H1 (cell line): ENCODE measurements around the gene ZDHHC8. TPM values are rescaled to one million over a fixed set of nuclear protein-coding genes. Genes with fewer than 3 reads are reported as not detected.

Experiments
- CTCF ChIA-PET: fragments of 300-600 bp; sonication (Branson Sonifier 250); formaldehyde crosslinking; loops from one replicate; lab custom pipeline; 2021; ENCODE audit not compliant: partially characterized antibody; lab: Charles Lee
- POLR2A ChIA-PET: fragments of 300-600 bp; sonication (Branson Sonifier 250); formaldehyde crosslinking; loops from one replicate; lab custom pipeline; 2021; ENCODE audit warnings: inconsistent platforms; ENCODE audit not compliant: partially characterized antibody; lab: Charles Lee
- DNase-seq, 2 experiments: peaks; one replicate each; pipeline versions ENCODE4 v3.0.0 to v3.0.0-alpha.2; 2010 to 2022; ENCODE audit warnings: low spot score in 2 of 2, low read depth in 1 of 2, mixed read lengths in 1 of 2
- FAIRE-seq: peaks from 2 replicates; lab custom pipeline; 2011; peaks lifted over from hg19 to GRCh38; lab: Jason Lieb, UNC
- H2AFZ ChIP-seq: 2 replicates; pipeline ENCODE4 v1.8.1; 2012; ENCODE audit warnings: low read length, inconsistent platforms
- H2AK5ac ChIP-seq: 2 replicates; pipeline ENCODE4 v1.6.1; 2013; ENCODE audit warnings: low read depth, low read length
- H2BK120ac ChIP-seq: replicated peaks from 2 replicates; pipeline ENCODE3; 2013; ENCODE audit warnings: low read depth, low read length, inconsistent platforms
- H2BK12ac ChIP-seq: 2 replicates; pipeline ENCODE4 v1.6.1; 2013; ENCODE audit warnings: low read depth, low read length
- H2BK15ac ChIP-seq: 2 replicates; pipeline ENCODE4 v1.6.1; 2013; ENCODE audit warnings: low read length
- H2BK20ac ChIP-seq: 2 replicates; pipeline ENCODE4 v1.6.1; 2013; ENCODE audit warnings: low read length
- H2BK5ac ChIP-seq: 2 replicates; pipeline ENCODE4 v1.6.1; 2013; ENCODE audit warnings: low read depth, low read length
- H3K14ac ChIP-seq: 2 replicates; pipeline ENCODE4 v1.6.1; 2013; ENCODE audit warnings: inconsistent platforms; ENCODE audit not compliant: insufficient read length
- H3K18ac ChIP-seq: 2 replicates; pipeline ENCODE4 v1.6.1; 2013; ENCODE audit warnings: low read length; ENCODE audit errors: extremely low read depth
- H3K23ac ChIP-seq: 2 replicates; pipeline ENCODE4 v1.6.1; 2013; ENCODE audit warnings: inconsistent platforms; ENCODE audit not compliant: insufficient read length
- H3K23me2 ChIP-seq: 2 replicates; pipeline ENCODE4 v1.6.1; 2013; ENCODE audit warnings: low read depth, low read length
- H3K27ac ChIP-seq: 2 replicates; pipeline ENCODE4 v1.6.1; 2011; ENCODE audit warnings: low read depth, low read length, inconsistent platforms
- H3K27me3 ChIP-seq, 4 experiments: replicated peaks in 1 of 4; 1 replicate in 1 of 4; 2 replicates in 3 of 4; pipeline versions ENCODE4 v1.6.1 to v1.8.1; 2011 to 2013; ENCODE audit warnings: low read length in 3 of 4, mild to moderate bottlenecking in 3 of 4, inconsistent platforms in 2 of 4, mixed read lengths in 2 of 4, moderate library complexity in 1 of 4; ENCODE audit not compliant: control insufficient read depth in 3 of 4, insufficient read depth in 3 of 4; ENCODE audit errors: extremely low read depth in 1 of 4
- H3K36me3 ChIP-seq, 4 experiments: 2 replicates each; pipeline versions ENCODE4 v1.6.1 to v1.8.1; 2011 to 2013; ENCODE audit warnings: mild to moderate bottlenecking in 4 of 4, low read length in 3 of 4, moderate library complexity in 2 of 4, control low read depth in 1 of 4, inconsistent platforms in 1 of 4; ENCODE audit not compliant: insufficient read depth in 4 of 4, control insufficient read depth in 2 of 4
- H3K4ac ChIP-seq: replicated peaks from 2 replicates; pipeline ENCODE3; 2013; ENCODE audit warnings: low read length, low read depth, mixed read lengths, inconsistent platforms; ENCODE audit not compliant: insufficient read length
- H3K4me1 ChIP-seq, 4 experiments: replicated peaks in 1 of 4; 1 replicate in 1 of 4; 2 replicates in 3 of 4; pipeline versions ENCODE4 v1.6.1 to v1.8.1; 2011 to 2013; ENCODE audit warnings: low read length in 3 of 4, inconsistent platforms in 2 of 4, mixed read lengths in 1 of 4; ENCODE audit not compliant: insufficient read depth in 4 of 4, control insufficient read depth in 3 of 4
- H3K4me2 ChIP-seq, 2 experiments: 2 replicates each; pipeline versions ENCODE4 v1.6.1 to v1.8.1; 2011 to 2013; ENCODE audit warnings: low read depth in 2 of 2, low read length in 2 of 2, control low read depth in 1 of 2, inconsistent platforms in 1 of 2, mild to moderate bottlenecking in 1 of 2; ENCODE audit not compliant: insufficient read depth in 1 of 2
- H3K4me3 ChIP-seq, 4 experiments: fragments of 200-600, 300-600 bp in 1 of 4; sonication (generic), shearing (Covaris generic), sonication (Bioruptor Twin) in 1 of 4; 2 replicates each; pipeline versions ENCODE4 v1.5.1 to v1.8.1; 2011 to 2016; ENCODE audit warnings: low read length in 4 of 4, low read depth in 3 of 4, control low read depth in 2 of 4, inconsistent platforms in 2 of 4, mild to moderate bottlenecking in 2 of 4, mixed read lengths in 1 of 4, moderate library complexity in 1 of 4; ENCODE audit not compliant: insufficient read depth in 2 of 4; ENCODE audit errors: extremely low read depth in 1 of 4
- H3K56ac ChIP-seq: replicated peaks from 2 replicates; pipeline ENCODE3; 2013; ENCODE audit warnings: low read depth, mild to moderate bottlenecking, mixed read lengths, low read length, inconsistent platforms; ENCODE audit not compliant: insufficient read length
- H3K79me1 ChIP-seq: 2 replicates; pipeline ENCODE4 v1.6.1; 2013; ENCODE audit warnings: low read depth, low read length, control low read depth
- H3K79me2 ChIP-seq, 2 experiments: 2 replicates each; pipeline versions ENCODE4 v1.6.1 to v1.8.1; 2012 to 2013; ENCODE audit warnings: low read length in 2 of 2, mild to moderate bottlenecking in 2 of 2, inconsistent platforms in 1 of 2; ENCODE audit not compliant: insufficient read depth in 2 of 2, control insufficient read depth in 1 of 2
- H3K9ac ChIP-seq, 4 experiments: replicated peaks in 1 of 4; 1 replicate in 1 of 4; 2 replicates in 3 of 4; pipeline versions ENCODE4 v1.6.1 to v1.8.1; 2011 to 2013; ENCODE audit warnings: low read depth in 3 of 4, low read length in 3 of 4, control low read depth in 2 of 4, mild to moderate bottlenecking in 2 of 4, moderate library complexity in 2 of 4, inconsistent platforms in 1 of 4; ENCODE audit errors: extremely low read depth in 1 of 4
- H3K9me3 ChIP-seq, 2 experiments: 2 replicates each; pipeline versions ENCODE4 v1.6.1 to v1.8.1; 2012 to 2013; ENCODE audit warnings: mild to moderate bottlenecking in 2 of 2, moderate library complexity in 2 of 2, control low read depth in 1 of 2, inconsistent platforms in 1 of 2, low read depth in 1 of 2, low read length in 1 of 2, mixed read lengths in 1 of 2; ENCODE audit not compliant: insufficient read depth in 2 of 2
- H4K20me1 ChIP-seq, 2 experiments: replicated peaks in 1 of 2; 2 replicates each; pipeline versions ENCODE3 to v1.8.1; 2011 to 2013; ENCODE audit warnings: inconsistent platforms in 2 of 2, low read length in 2 of 2, mild to moderate bottlenecking in 1 of 2; ENCODE audit not compliant: insufficient read depth in 2 of 2, control insufficient read depth in 1 of 2
- H4K5ac ChIP-seq: 2 replicates; pipeline ENCODE4 v1.6.1; 2013; ENCODE audit warnings: low read length, low read depth, mixed read lengths, inconsistent platforms; ENCODE audit not compliant: insufficient read length
- H4K8ac ChIP-seq: 2 replicates; pipeline ENCODE4 v1.8.0; 2013; ENCODE audit warnings: mild to moderate bottlenecking, moderate library complexity, low read length, inconsistent platforms; ENCODE audit not compliant: insufficient read depth; ENCODE audit errors: extremely low read depth
- H4K91ac ChIP-seq: replicated peaks from 2 replicates; pipeline ENCODE3; 2013; ENCODE audit warnings: low read length, mixed read lengths, inconsistent platforms; ENCODE audit not compliant: insufficient read length
- BCL11A ChIP-seq, 2 experiments: IDR thresholded peaks; one replicate each; pipeline ENCODE4 v1.6.1; 2011; ENCODE audit warnings: low read depth in 2 of 2, low read length in 2 of 2, mild to moderate bottlenecking in 2 of 2
- JUND ChIP-seq: IDR thresholded peaks from 2 replicates; pipeline ENCODE4 v1.6.1; 2011; ENCODE audit warnings: mild to moderate bottlenecking, improper control_type of control experiment, low read length
- WGBS, 2 experiments: shearing (Covaris generic) in 1 of 2; methylation state at CpG; one replicate each; pipeline versions ENCODE4 v1.1.6 to v1.1.7; 2013 to 2015; ENCODE audit warnings: low lambda C conversion rate in 2 of 2, mixed read lengths in 2 of 2, inconsistent platforms in 1 of 2, low coverage in 1 of 2, missing lambda C conversion rate in 1 of 2; ENCODE audit not compliant: insufficient replicate concordance in 2 of 2, insufficient coverage in 1 of 2, insufficient read length in 1 of 2; ENCODE audit errors: extremely low coverage in 1 of 2, missing lambda C conversion rate in 1 of 2; 5-methylcytosine and 5-hydroxymethylcytosine counted together
- polyA plus RNA-seq, 7 experiments: library from polyadenylated mRNA; depleted of rRNA in 3 of 7; stranded (reverse) in 5 of 7; unstranded in 2 of 7; fragments of >200 nt in 5 of 7; fragments of 200-250 nt in 2 of 7; gene quantifications; 1 replicate in 5 of 7; 2 replicates in 1 of 7; 4 replicates in 1 of 7; pipeline versions ENCODE4 v1.2.1 to v1.2.3, GENCODE V29; 2011 to 2013; ENCODE audit warnings: missing spikeins in 2 of 7, mixed read lengths in 2 of 7
- total RNA-seq: library from RNA; stranded (reverse); fragmentation: NEBNext Ultra II Directional; extraction: Animal tissue kit (Norgen Biotek cat#: 25700); gene quantifications from 2 replicates; pipeline ENCODE4 v1.2.1, GENCODE V29; 2021

The ZDHHC8 gene
- total and polyA plus RNA-seq, 2 of the 8 experiments (the other 6 are each of a cell fraction or from before 2014, with no cell fraction given) = 18.6 to 65.6 TPM

DNA sequence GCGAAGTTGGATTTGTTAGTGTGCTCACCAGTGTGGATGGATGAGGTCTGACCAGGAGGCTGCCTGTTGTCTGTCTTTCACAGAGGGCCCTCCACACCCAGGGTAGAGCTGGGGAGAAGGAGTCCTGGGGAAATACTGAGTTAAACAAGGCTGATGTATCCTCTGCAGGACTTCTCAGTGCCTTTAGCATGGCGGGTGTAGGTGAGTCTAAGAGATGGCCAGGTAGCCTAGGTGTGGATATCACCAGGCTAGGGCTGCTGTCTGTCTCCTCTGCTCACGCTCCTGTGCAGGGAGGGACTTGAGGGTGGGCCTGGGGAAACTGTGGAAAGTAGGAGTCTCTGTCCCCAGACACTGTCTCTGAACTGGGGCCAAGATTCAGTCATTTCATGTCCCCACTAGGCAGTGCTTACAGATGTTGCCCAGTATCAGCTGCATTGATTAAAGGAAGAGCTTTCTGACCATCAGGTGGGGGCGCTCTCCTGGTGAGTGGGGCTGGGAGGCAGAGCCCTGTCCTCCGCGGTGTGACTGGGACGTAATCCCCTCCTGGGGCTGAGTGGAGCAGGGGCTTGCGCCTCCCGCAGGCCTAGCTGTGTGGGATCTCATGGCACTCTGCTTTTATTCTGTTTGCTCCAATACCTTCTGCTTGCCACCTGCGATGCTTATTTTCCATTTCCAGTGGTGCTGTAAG is 54.7 kb downstream of the ZDHHC8 start:
- no peak overlapping the region for H3K18ac ChIP-seq
- no peaks in the 10 kb centered on the region for H3K79me2 ChIP-seq
- no peak overlapping the region for H4K91ac ChIP-seq
- H2BK5ac ChIP-seq = no peak overlapping the region
- H2BK12ac ChIP-seq = no peak overlapping the region
- no peak overlapping the region; a peak in 1 of 4 replicates for H3K4me2 ChIP-seq
- H3K4ac ChIP-seq = no peak overlapping the region
- H3K4me3 ChIP-seq = no peak overlapping the region
- H2AK5ac ChIP-seq = no peak overlapping the region
- H2BK15ac ChIP-seq = peak overlapping the region; percentile 72; the same call in 1 of the 2 replicates
- H3K27me3 ChIP-seq = no peaks in the 10 kb centered on the region
- H3K23me2 ChIP-seq = no peaks in the 10 kb centered on the region
- peaks cover 0 to 2% of the 10 kb centered on the region in 2 experiments for H4K20me1 ChIP-seq
- WGBS, 2 experiments = 44% methylated on average over 10 of the region's 10 CpGs; no CpG with 5 or more reads in 1 of the 2 experiments
- CTCF ChIA-PET = interaction anchor here (0.8 to 3.0 kb wide), 23 partner anchors 8 to 100 kb away, joined by 3 to 22 read pairs (median 4); no protein-coding TSS in a partner anchor
- no peak overlapping the region for H2AFZ ChIP-seq
- no peaks in the 10 kb centered on the region for H3K9me3 ChIP-seq
- H2BK120ac ChIP-seq = no peak overlapping the region
- no peak overlapping the region for H3K9ac ChIP-seq
- H3K36me3 ChIP-seq = no peaks in the 10 kb centered on the region
- no peak overlapping the region for H3K14ac ChIP-seq
- peak; percentile 63 for FAIRE-seq
- no peak overlapping the region for H4K5ac ChIP-seq
- H4K8ac ChIP-seq = no peak overlapping the region
- H2BK20ac ChIP-seq = no peak overlapping the region
- H3K56ac ChIP-seq = no peak overlapping the region
- H3K27ac ChIP-seq = no peak overlapping the region
- H3K79me1 ChIP-seq = no peaks in the 10 kb centered on the region
- H3K23ac ChIP-seq = no peak overlapping the region
- POLR2A ChIA-PET = interaction anchor here (1.6 kb wide), 1 partner anchor 9 kb away, joined by 5 read pairs; no protein-coding TSS in a partner anchor
- peak; percentile 61 to 69 for DNase-seq
- peaks cover 0 to 4% (median 2%) of the 10 kb centered on the region in 4 experiments; a peak in 2 of 7 replicates for H3K4me1 ChIP-seq
- TF ChIP-seq BCL11A (IDR thresholded peaks at IDR 0.05; ENCODE audit: low read depth in 2 of 2, low read length in 2 of 2) = no peak
- no peak for TF ChIP-seq JUND
